RWPE2 (cell line): ENCODE measurements around the gene ZNF280C.

Experiments
- ATAC-seq: fragments of 200-7000 bp; cut with Tn5 transposase; 3 replicates; pipeline ENCODE4 v1.9.1; 2021; ENCODE audit warnings: low read depth
- DNase-seq: peaks from one replicate; pipeline ENCODE4 v3.0.0-alpha.2; 2020; ENCODE audit warnings: low spot score
- H3K27ac ChIP-seq: fragments of 450-650 bp; 2 replicates; pipeline ENCODE4 v1.5.1; 2017; ENCODE audit warnings: mild to moderate bottlenecking; ENCODE audit not compliant: poor library complexity, severe bottlenecking
- H3K27me3 ChIP-seq: fragments of 250-450 bp; sonication (Bioruptor Pico); 2 replicates; pipeline ENCODE4 v1.5.1; 2021; ENCODE audit warnings: mild to moderate bottlenecking, moderate library complexity; ENCODE audit not compliant: insufficient read depth, poor library complexity, severe bottlenecking
- H3K36me3 ChIP-seq: fragments of 250-450 bp; sonication (Bioruptor Pico); 2 replicates; pipeline ENCODE4 v1.5.1; 2020; ENCODE audit warnings: low read depth, mild to moderate bottlenecking, moderate library complexity
- H3K4me1 ChIP-seq: fragments of 250-450 bp; sonication (Bioruptor Pico); 2 replicates; pipeline ENCODE4 v1.5.1; 2021; ENCODE audit warnings: mild to moderate bottlenecking, moderate library complexity; ENCODE audit not compliant: insufficient read depth, poor library complexity, severe bottlenecking
- H3K4me3 ChIP-seq: fragments of 250-450 bp; sonication (Bioruptor Pico); 2 replicates; pipeline ENCODE4 v1.5.1; 2021; ENCODE audit warnings: mild to moderate bottlenecking, moderate library complexity; ENCODE audit not compliant: severe bottlenecking
- H3K9me3 ChIP-seq: fragments of 250-450 bp; sonication (Bioruptor Pico); 2 replicates; pipeline ENCODE4 v1.5.1; 2021; ENCODE audit warnings: mild to moderate bottlenecking, moderate library complexity; ENCODE audit not compliant: severe bottlenecking
- CTCF ChIP-seq: fragments of 450-650 bp; IDR thresholded peaks from one replicate; pipeline ENCODE4 v1.5.1; 2017; ENCODE audit warnings: mild to moderate bottlenecking, moderate library complexity; ENCODE audit not compliant: poor library complexity, severe bottlenecking

Gene ZNF280C

GRCh38 chrX:130262231-130262630 lies 6.5 kb downstream of the ZNF280C start:
- no peak overlapping the region for H3K27ac ChIP-seq
- ATAC-seq (no peak), DNase-seq (no peak)
- no peaks in the 10 kb centered on the region for H3K36me3 ChIP-seq
- no peaks in the 10 kb centered on the region for H3K4me1 ChIP-seq
- no peak for TF ChIP-seq CTCF
- no peaks in the 10 kb centered on the region for H3K9me3 ChIP-seq
- H3K27me3 ChIP-seq = no peaks in the 10 kb centered on the region
- no peak overlapping the region for H3K4me3 ChIP-seq

DNA sequence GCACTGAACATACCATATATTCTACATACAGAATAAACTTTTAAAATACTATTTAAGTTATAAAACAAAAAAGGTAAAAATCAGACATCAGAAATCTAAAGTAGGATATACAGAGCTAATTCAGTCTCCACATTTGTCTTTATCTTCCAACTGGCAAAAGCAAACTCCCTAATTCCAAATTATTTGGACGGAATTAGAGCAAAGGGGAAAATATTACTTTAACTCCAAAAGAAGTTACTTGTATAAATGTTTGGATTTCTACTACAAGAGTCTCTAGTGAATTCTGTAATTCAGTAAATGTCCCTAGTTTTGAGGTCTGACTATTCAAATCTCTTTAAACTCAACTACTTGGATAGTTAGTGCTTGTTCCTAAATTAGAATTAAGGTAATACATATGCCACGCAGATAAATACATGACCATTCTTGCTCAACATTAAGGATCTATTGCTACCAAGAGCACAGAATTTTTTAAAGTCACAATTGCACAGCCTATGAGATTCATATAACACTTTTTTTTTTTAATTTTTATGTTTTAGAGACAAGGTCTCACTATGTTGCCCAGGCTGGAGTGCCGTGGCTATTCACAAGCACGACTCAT lies 7.3 kb downstream of the ZNF280C start:
- ATAC-seq = no peak
- Histone ChIP-seq H3K27ac (no peak overlapping the region), H3K36me3 (no peaks in the 10 kb centered on the region), H3K4me3 (no peak overlapping the region), H3K4me1 (no peaks in the 10 kb centered on the region), H3K27me3 (no peaks in the 10 kb centered on the region), H3K9me3 (no peaks in the 10 kb centered on the region)
- TF ChIP-seq CTCF = no peak
- no peak for DNase-seq

DNA sequence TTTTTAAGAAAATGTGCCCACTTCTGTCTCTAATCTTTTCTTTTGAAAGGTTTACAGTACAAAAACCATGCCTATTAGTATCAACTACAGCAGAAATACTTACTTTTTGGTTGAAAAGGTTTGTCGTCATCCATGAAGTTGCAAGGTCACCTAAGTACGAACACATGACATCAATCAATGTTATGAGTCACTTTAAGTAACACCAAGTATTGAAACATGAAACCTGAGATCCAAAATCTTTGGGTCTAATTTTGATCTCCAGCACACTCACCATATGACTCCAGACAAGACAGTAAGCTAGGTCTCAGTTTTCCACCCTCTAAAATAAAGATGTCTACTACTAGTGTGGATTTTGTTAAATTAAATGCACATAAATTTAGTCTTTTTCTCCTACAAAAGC lies 8.4 kb downstream of the ZNF280C start:
- Histone ChIP-seq H3K27me3 (no peaks in the 10 kb centered on the region), H3K4me3 (no peak overlapping the region), H3K36me3 (no peaks in the 10 kb centered on the region), H3K9me3 (no peaks in the 10 kb centered on the region), H3K4me1 (no peaks in the 10 kb centered on the region), H3K27ac (no peak overlapping the region)
- no peak for ATAC-seq
- no peak for TF ChIP-seq CTCF
- DNase-seq = no peak

DNA sequence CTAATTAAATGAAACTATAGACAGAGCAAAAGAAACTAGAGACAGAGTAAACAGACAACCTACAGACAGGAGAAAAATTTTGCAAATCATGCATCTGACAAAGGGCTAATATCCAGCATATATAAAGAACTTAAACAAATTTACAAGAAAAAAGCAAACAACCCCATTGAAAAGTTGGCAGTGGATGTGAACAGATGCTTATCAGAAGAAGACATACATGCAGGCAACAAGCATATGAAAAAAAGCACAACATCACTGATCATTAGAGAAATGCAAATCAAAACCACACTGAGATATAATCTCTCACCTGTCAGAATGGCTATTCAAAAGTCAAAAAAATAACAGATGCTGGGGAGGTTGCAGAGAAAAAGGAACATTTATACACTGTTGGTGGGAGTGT lies 14.8 kb downstream of the ZNF280C start:
- TF ChIP-seq CTCF = no peak
- Histone ChIP-seq H3K4me3 (no peak overlapping the region), H3K27me3 (no peaks in the 10 kb centered on the region), H3K9me3 (no peaks in the 10 kb centered on the region), H3K27ac (no peak overlapping the region), H3K4me1 (no peaks in the 10 kb centered on the region), H3K36me3 (no peaks in the 10 kb centered on the region)
- DNase-seq (no peak), ATAC-seq (no peak)

- Histone ChIP-seq H3K4me3 (no peak overlapping the region), H3K36me3 (no peaks in the 10 kb centered on the region), H3K4me1 (no peaks in the 10 kb centered on the region), H3K9me3 (no peaks in the 10 kb centered on the region), H3K27me3 (no peaks in the 10 kb centered on the region), H3K27ac (no peak overlapping the region)
- no peak for DNase-seq
- no peak for ATAC-seq
- no peak for TF ChIP-seq CTCF
These were observed 17.0 kb downstream of the ZNF280C start for GRCh38 chrX:130251671-130252070.
